Fibroblast of skin of left quadriceps (primary cell): ENCODE data around the gene NUDT1.

Source experiments
- DNase-seq, 2 experiments: peaks; one replicate each; pipeline ENCODE4 v3.0.0-alpha.2; 2013; ENCODE audit warnings: low read depth in 2 of 2

Gene NUDT1

DNA sequence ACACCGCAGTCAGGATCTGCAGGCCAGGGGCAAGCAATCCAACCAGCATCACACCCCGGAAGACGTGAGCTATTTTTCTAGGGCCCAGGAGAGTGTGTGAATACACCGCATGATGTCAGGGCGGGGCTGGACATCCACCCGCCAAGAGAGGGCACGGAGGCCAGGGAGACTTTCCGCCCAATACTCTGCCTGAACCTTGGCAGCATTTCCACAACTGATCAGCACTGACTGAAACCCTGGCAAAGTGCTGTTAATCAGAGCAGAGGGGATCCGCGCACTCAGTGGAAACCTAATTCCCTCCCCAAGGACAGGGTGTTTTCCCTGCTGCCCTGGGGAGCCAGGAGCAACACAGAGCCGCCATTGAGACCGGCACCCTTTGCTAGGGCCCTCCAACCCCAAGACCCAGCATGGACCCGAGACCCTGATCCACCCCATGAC lies 17.5 kb upstream of the NUDT1 start:
- DNase-seq = no peak

GRCh38 chr7:2224934-2225333 lies 17.1 kb upstream of the NUDT1 start:
- DNase-seq = no peak

DNA sequence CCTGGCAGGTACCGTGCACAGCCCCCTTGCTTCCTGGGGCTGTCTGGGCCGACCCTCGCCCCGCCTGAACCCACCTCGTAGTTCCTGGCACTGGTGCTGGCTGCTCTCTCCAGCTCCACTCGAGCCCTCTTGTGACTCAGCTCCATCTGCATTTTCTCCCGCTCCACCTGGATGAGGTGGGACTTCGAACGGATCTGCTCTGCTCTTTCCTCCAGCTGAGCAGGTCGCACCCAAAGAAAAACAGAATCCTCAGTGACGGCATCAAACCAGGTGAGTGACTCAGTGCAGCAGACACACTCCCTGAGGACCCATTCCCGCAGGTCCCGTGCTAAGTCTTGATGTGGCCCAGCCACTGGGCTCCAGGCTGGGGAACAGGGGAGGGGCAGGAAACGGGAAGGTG lies 16.7 kb upstream of the NUDT1 start:
- no peak for DNase-seq

GRCh38 chr7:2225830-2226229 lies 16.2 kb upstream of the NUDT1 start:
- no peak for DNase-seq

DNA sequence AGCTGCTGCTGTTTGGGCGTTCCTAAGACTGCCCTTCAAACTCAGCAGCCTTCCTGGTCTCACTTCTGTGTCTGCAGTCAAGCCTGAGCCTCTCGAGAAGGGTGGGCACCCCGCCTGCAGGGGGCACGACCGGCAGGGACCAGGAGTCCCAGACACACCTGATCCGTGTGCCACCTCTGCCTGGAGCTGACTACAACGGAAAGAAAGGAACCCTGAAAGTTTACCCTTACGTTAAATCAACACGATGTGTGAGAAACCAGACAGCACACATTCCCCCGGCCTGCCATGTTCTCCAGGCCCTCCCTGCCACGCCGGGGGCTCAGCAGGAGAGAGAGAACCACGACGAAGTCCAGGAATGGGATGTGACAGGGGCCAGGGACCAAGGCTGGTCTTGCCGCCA lies 14.3 kb upstream of the NUDT1 start:
- DNase-seq = no peak

GRCh38 chr7:2228921-2229320 lies 13.1 kb upstream of the NUDT1 start:
- no peak for DNase-seq

- no peak for DNase-seq
Observed at GRCh38 chr7:2229467-2229866, 12.6 kb upstream of the NUDT1 start.

DNA sequence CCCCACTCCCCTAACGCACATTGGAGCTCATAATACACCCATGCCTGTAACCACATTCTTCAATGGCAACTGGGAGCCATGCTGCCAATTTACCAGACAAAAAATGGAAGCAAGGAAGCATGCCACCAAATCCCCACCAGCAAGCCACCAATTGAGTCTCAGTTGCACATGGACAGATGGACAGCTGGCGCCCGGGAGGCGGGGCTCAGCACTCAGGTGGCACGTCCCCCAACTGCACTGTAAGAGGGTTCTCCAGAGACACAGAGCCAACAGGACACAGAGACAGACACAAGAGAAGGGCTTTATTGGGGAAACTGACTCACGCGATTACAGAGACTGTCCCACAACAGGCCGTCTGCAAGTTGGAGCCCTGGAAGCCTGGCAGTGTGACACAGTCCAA lies 11.8 kb upstream of the NUDT1 start:
- DNase-seq = no peak

- DNase-seq = no peak
Observed at GRCh38 chr7:2230882-2231281, 11.1 kb upstream of the NUDT1 start.

DNA sequence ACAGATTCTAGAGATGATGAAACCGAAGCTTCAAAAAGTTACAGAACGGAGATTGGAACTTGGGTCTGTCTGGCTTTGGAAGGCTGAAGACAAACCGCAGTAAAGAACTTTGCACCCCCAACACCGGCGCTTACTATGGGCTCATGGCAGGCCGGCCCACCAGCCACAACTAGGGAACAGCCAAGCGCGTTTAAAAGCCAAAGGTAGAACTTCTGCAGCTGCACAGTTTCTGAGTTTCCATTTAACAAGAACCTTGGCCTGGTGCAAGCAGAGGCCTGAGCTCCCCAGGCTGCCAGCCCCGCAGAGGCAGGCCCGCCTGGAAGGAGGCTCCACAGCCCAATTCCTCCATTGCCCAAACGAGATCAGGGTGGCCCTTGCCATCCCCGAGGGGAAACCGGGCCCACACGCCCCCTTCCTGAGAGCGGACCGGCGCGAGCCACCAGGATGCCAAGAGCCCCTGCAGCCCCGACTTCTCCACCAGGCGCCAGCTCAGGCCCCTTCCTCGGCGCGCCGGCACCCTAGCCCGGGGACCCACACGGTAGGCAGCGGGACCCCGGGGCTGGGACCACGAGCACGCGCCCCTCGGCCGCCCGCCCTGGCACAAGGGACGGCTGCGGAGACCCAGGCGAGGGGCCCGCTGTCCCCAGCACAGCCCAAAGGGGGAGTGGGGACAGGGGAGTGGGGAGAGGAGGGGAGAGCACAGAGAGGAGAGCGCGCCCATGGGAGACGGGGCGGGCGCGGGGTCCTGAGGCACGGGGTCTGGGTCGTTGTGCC lies 9.8 kb upstream of the NUDT1 start:
- DNase-seq = no peak

GRCh38 chr7:2232766-2233520 lies 9.1 kb upstream of the NUDT1 start, which contains the start of gene MAD1L1:
Gene MAD1L1 (minus strand): TSS chr7:2232945. CDS start chr7:2230133, 2,812 bp downstream.
- peak; percentile 83 to 86 for DNase-seq

GRCh38 chr7:2233926-2234325 lies 8.1 kb upstream of the NUDT1 start:
- no peak for DNase-seq

DNA sequence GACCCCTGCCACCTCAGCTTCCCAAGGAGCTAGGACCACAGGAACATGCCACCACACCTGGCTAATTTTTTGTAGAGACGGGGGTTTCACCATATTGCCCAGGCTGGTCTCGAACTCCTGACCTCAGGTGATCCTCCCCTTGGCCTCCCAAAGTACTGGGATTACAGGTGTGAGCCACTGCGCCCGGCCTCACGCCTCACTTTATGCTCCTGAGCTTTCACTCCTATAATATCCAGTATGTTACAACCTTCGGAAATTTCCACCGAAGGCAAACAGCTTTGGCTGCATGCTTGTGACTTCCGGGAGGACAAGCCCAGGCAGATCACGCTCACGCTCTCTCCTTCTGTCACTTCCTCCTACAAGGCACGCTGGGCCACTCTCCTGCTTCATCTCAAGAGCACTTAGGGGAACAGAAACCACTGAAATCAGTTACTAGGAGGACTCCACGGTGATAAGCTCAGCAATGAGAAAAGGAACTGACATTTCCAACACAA lies 4.9 kb upstream of the NUDT1 start:
- no peak for DNase-seq

DNA sequence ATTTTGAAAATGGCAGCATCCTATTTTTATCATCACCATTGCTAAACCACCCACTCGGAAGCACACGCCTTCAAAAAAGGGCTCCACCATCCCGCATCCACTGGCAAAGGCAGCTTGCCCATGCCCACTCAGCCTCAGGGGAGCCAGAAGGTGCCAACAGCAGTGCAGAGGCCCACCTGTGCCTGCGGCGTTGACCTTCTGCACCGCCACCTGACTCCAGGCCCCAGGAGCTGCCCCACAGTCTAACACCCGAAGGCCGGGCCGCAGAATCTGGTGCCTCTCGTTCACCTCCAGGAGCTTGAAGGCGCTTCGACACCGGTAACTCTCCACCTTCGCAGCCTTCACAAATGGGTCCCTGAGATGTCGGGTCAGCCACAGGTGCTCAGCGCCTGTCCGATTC lies 2.8 kb upstream of the NUDT1 start:
- no peak for DNase-seq

DNA sequence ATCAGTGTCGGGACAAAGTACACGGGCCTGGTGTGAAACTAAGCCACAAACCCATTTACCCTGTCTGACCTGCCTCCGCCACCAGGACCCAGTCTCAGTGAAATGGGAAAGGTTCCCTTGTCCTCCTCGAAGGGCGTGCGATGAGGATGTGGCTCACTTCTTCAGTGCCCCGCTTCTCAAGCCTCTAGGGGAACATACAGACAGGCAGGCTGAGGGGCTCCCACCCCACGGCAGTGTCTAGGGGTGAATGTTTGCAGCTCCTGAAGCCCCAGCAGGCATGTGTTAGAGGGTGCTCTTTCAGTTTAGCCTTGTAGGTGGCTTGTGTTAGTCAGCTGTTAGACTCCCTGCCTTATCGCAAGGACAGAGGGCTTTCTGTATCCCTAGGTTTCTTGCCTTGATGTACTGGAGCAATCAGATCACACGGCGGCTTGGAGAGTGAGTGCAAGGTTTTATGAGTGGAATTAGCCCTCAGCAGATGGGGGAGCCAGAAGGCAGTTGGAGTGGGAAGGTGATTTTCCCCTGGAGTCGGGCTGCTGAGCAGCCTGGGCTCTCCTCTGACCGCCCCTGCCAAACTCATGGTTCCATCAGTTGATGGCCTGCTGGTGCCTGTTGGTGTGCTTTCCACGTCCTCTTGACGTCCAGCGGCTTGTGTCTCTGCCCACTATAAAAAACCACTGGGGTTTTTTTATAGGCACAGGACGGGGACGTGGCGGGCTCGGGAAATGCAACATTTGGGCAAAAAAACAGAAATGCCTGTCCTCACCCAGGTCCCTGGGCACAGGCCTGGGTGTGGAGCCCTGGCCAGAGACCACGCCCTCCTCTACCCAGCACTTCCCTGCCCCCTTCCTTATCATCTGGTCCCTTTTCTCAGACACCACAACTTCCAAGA lies 759 bp downstream of the NUDT1 start:
- no peak for DNase-seq

DNA sequence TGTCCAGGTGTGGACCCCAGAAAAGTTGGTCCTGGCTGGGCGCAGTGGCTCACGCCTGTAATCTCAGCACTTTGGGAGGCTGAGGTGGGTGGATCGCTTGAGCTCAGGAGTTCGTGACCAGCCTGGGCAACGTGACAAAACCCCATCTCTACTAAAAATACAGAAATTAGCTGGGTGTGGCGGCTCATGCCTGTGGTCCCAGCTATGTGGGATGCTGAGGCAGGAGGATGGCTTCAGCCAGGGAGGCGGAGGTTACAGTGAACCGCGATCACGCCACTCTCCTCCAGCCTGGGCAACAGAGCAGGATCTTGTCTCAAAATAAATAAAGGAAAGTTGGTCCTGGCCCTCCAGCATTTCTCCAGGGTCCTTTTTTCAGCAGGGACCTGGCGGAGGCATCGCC lies 1.4 kb downstream of the NUDT1 start:
- no peak for DNase-seq

DNA sequence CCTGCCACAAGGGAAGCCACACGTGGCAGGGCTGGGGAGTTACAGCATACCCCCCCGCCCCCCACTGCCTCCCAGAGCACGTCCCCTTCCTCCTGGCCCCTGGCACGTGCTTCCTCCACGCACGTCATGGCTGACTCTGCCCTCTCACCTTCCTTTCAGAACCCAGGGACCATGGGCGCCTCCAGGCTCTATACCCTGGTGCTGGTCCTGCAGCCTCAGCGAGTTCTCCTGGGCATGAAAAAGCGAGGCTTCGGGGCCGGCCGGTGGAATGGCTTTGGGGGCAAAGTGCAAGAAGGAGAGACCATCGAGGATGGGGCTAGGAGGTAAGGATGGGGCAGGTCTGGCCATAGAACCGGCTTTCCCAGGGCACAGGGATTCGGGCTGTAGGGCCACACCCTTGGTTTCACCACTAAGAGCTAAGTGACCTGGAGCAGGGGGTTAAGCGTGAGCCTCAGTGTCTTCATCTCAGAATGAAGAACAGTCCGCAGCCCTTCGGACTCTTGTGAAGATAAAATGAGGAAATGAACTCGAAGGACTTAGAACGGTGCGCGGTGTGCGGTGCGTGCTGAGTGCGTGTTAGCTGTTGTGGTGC lies 2.5 kb downstream of the NUDT1 start:
- DNase-seq = no peak

DNA sequence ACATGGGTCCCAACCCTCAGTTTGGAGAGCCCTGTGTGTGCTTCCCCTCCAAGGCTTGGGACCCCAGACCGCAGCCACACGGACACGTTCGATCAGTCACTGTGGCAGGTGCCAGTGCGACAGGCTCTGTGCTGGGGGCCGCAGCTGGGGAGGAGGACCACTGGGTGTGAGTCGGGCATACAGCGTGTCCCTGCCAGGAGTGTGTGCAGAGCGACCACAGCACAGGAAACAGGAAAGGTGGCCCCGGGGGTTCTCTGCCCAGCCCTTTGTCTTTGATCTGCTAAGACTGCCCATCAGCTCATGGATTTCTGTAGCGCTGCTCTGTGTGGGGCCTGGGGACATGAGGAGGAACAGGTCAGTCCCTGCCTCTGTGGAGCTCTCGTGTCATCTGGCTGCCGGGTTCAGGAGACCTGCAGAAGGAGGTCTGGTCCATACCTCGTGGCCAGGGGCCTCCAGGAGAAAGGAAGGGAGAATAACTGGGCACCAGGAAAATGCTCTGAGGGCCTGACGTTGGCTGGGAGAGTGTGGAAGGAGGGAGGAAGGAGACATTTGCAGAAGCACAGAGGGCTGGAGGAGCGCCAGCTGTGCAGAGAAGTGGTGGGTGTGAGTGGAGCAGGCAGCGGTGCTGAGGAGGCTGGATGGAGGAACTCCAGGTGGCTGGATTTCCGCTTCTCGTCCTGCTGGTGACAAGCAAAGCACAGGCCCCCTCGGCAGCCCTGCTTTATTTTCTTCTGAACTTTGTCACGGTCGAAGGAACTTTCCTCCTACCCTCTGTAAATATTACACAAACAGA lies 4.1 kb downstream of the NUDT1 start:
- DNase-seq = no peak

DNA sequence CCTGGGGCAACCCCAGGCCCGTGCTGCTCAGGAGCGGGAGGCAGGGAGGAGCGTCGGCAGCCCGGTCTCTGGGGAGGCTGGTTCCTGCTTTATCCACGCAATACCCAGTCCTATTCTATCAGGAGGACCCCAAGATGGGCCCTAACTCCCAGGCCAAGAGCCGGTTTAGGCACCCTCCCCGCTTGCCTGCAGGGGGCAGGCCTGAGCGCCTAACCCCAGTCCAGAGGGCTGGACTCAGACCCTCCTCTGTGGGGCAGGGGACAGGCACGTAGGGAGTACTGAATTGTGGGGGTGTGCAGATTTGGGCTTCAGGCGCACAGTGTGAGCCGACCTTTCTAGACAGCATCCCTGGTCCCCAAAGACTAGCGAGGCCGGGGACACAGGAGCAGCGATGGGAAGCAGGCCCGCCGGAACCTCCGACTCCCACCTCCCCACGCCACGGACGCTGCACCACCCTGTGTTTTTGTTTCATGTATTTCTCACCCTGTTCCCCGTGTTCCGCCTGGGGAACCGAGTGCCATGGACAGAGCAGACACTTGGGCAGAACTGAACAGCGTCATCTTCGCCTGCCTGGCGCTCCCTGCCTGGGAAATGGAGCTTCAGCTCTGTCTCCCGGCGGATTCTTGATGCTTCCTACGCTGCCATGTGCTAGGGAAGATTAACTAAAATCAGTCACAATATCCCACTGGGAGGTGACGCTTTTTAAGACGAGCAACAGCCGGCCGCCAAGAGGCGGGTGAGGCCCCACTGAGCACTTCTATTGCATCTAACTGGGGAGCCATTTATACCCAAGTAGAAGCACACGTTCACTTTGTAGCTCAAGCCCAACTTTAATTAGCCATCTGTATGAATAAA lies 5.3 kb downstream of the NUDT1 start:
- no peak for DNase-seq
